Hepatocyte (in vitro differentiated cells): ENCODE measurements around the gene SNF8.

Source experiments
- CTCF ChIP-seq: fragments of 200-600 bp; sonication (generic); IDR thresholded peaks from 2 replicates; pipeline ENCODE4 v1.5.1; 2016; ENCODE audit warnings: antibody characterized with exemption, mild to moderate bottlenecking; ENCODE audit not compliant: poor library complexity
- EZH2 ChIP-seq: fragments of 200-600 bp; sonication (generic); IDR thresholded peaks from 2 replicates; pipeline ENCODE4 v1.6.1; 2016; ENCODE audit warnings: antibody characterized with exemption, mild to moderate bottlenecking, borderline replicate concordance
- EZH2phosphoT487 ChIP-seq: fragments of 200-600 bp; sonication (generic); IDR thresholded peaks from one replicate; pipeline ENCODE4 v1.6.1; 2018; ENCODE audit warnings: antibody characterized with exemption, mild to moderate bottlenecking, low read depth, moderate library complexity; ENCODE audit not compliant: unreplicated experiment, severe bottlenecking

- TF ChIP-seq CTCF, result no peak
- no peak for TF ChIP-seq EZH2
- TF ChIP-seq EZH2phosphoT487, result no peak
These were observed 43.4 kb downstream of the SNF8 start for GRCh38 chr17:48901241-48901640.
